Endodermal cell (in vitro differentiated cells): Measurements from ENCODE around the gene IL16. TPM values are rescaled to one million over a fixed set of nuclear protein-coding genes. Genes with fewer than 3 reads are reported as not detected.
A peak's percentile ranks its signal among the peaks of the same experiment; 100 is the strongest.

Experiments used
- DNase-seq: peaks from one replicate; pipeline ENCODE4 v3.0.0-alpha.2; 2017
- H3K27ac ChIP-seq: 2 replicates; pipeline ENCODE4 v1.5.1; 2013; ENCODE audit warnings: mild to moderate bottlenecking, low read depth, low read length, moderate library complexity
- H3K27me3 ChIP-seq: 2 replicates; pipeline ENCODE4 v1.6.1; 2013; ENCODE audit warnings: mild to moderate bottlenecking, low read length, moderate library complexity; ENCODE audit not compliant: insufficient read depth, control insufficient read depth, poor library complexity, severe bottlenecking
- H3K36me3 ChIP-seq: 2 replicates; pipeline ENCODE4 v1.7.0; 2013; ENCODE audit warnings: mild to moderate bottlenecking, low read length, moderate library complexity; ENCODE audit not compliant: control insufficient read depth, insufficient read depth
- H3K4me1 ChIP-seq: one replicate; pipeline ENCODE4 v1.7.0; 2013; ENCODE audit warnings: low read length; ENCODE audit not compliant: control insufficient read depth, insufficient read depth
- H3K4me3 ChIP-seq: 2 replicates; pipeline ENCODE4 v1.5.1; 2013; ENCODE audit warnings: mild to moderate bottlenecking, low read length, moderate library complexity
- H3K9ac ChIP-seq: 2 replicates; pipeline ENCODE4 v1.6.1; 2013; ENCODE audit warnings: mild to moderate bottlenecking, low read length, moderate library complexity; ENCODE audit not compliant: poor library complexity, severe bottlenecking; ENCODE audit errors: extremely low read depth
- H3K9me3 ChIP-seq: 2 replicates; pipeline ENCODE4 v1.6.1; 2013; ENCODE audit warnings: mild to moderate bottlenecking, low read length, moderate library complexity; ENCODE audit not compliant: control insufficient read depth
- H3K27ac Mint-ChIP-seq: 2 replicates; pipeline ENCODE4 v1.8.0; 2020; ENCODE audit warnings: mixed read lengths
- H3K27me3 Mint-ChIP-seq: 2 replicates; pipeline ENCODE4 v1.8.0; 2021; ENCODE audit warnings: mild to moderate bottlenecking, mixed read lengths; ENCODE audit not compliant: insufficient read depth
- H3K36me3 Mint-ChIP-seq: 2 replicates; pipeline ENCODE4 v1.8.0; 2020; ENCODE audit warnings: low read depth, mixed read lengths
- H3K4me1 Mint-ChIP-seq: 2 replicates; pipeline ENCODE4 v1.8.0; 2020; ENCODE audit warnings: mixed read lengths
- H3K4me3 Mint-ChIP-seq: 2 replicates; pipeline ENCODE4 v1.8.0; 2020; ENCODE audit warnings: mild to moderate bottlenecking, moderate library complexity, mixed read lengths
- H3K9me3 Mint-ChIP-seq: 2 replicates; pipeline ENCODE4 v1.8.0; 2020; ENCODE audit warnings: mild to moderate bottlenecking, mixed read lengths
- CTCF ChIP-seq: fragments of 200-600 bp; sonication (generic); conservative IDR thresholded peaks from 2 replicates; pipeline ENCODE4 v1.5.0; 2021; ENCODE audit warnings: antibody characterized with exemption, mild to moderate bottlenecking
- WGBS, 2 experiments: methylation state at CpG; one replicate each; pipeline versions ENCODE4 v1.1.5 to v1.1.7; 2013; ENCODE audit warnings: missing lambda C conversion rate in 2 of 2, mixed read lengths in 1 of 2; ENCODE audit not compliant: insufficient coverage in 1 of 2, insufficient read length in 1 of 2; 5-methylcytosine and 5-hydroxymethylcytosine counted together
- total RNA-seq, 2 donors: library from RNA; stranded (reverse); fragmentation: NEBNext Ultra II Directional in 1 of 2; extraction: Animal tissue kit (Norgen Biotek cat#: 25700) in 1 of 2; gene quantifications; 2 replicates in 1 of 2; 3 replicates in 1 of 2; pipeline ENCODE4 v1.2.1, GENCODE V29; 2021

The IL16 gene
- total RNA-seq, 2 donors from 2014 or later, result 0.13 to 0.24 TPM

GRCh38 chr15:81197255-81197630, 564 bp downstream of the IL16 start:
- Histone ChIP-seq H3K27me3 (no peaks in the 10 kb centered on the region), H3K4me3 (no peak overlapping the region), H3K36me3 (no peaks in the 10 kb centered on the region), H3K9ac (no peak overlapping the region), H3K4me1 (no peaks in the 10 kb centered on the region), H3K27ac (no peak overlapping the region), H3K9me3 (no peaks in the 10 kb centered on the region)
- 85 to 92% methylated on average over 4 to 7 of the region's 7 CpGs for WGBS, 2 experiments
- Mint-ChIP-seq H3K4me1 (peaks cover 10% of the 10 kb centered on the region), H3K9me3 (no peaks in the 10 kb centered on the region), H3K27ac (no peak overlapping the region), H3K4me3 (no peak overlapping the region), H3K36me3 (no peaks in the 10 kb centered on the region), H3K27me3 (peaks cover 3% of the 10 kb centered on the region)
- DNase-seq, result no peak
- no peak for TF ChIP-seq CTCF

GRCh38 chr15:81197688-81198281, 1.1 kb downstream of the IL16 start:
- peaks cover 10% of the 10 kb centered on the region for H3K4me1 Mint-ChIP-seq
- H3K27me3 ChIP-seq, result no peaks in the 10 kb centered on the region
- H3K27ac Mint-ChIP-seq, result no peak overlapping the region
- H3K36me3 Mint-ChIP-seq, result no peaks in the 10 kb centered on the region
- no peak overlapping the region for H3K9ac ChIP-seq
- no peaks in the 10 kb centered on the region for H3K36me3 ChIP-seq
- no peaks in the 10 kb centered on the region for H3K9me3 Mint-ChIP-seq
- H3K27me3 Mint-ChIP-seq, result peaks cover 3% of the 10 kb centered on the region
- no peak overlapping the region for H3K4me3 Mint-ChIP-seq
- no peak for DNase-seq
- no peaks in the 10 kb centered on the region for H3K9me3 ChIP-seq
- no peak overlapping the region for H3K4me3 ChIP-seq
- no peak for TF ChIP-seq CTCF
- H3K4me1 ChIP-seq, result no peaks in the 10 kb centered on the region
- WGBS, 2 experiments, result 78 to 80% methylated on average over 7 of the region's 7 CpGs
- no peak overlapping the region for H3K27ac ChIP-seq

GRCh38 chr15:81199031-81199779, 2.5 kb downstream of the IL16 start:
- Mint-ChIP-seq H3K4me1 (peaks cover 10% of the 10 kb centered on the region), H3K36me3 (no peaks in the 10 kb centered on the region), H3K4me3 (no peak overlapping the region), H3K9me3 (no peaks in the 10 kb centered on the region), H3K27me3 (peaks cover 3% of the 10 kb centered on the region), H3K27ac (no peak overlapping the region)
- no peaks in the 10 kb centered on the region for H3K4me1 ChIP-seq
- H3K27ac ChIP-seq, result no peak overlapping the region
- 78 to 86% methylated on average over 7 to 11 of the region's 11 CpGs for WGBS, 2 experiments
- no peak overlapping the region for H3K9ac ChIP-seq
- no peaks in the 10 kb centered on the region for H3K9me3 ChIP-seq
- H3K36me3 ChIP-seq, result no peaks in the 10 kb centered on the region
- DNase-seq, result no peak
- H3K4me3 ChIP-seq, result no peak overlapping the region
- H3K27me3 ChIP-seq, result no peaks in the 10 kb centered on the region
- peak; percentile 35 for TF ChIP-seq CTCF
